HUES6 (cell line): ENCODE results near the gene HAPLN1.
"Not testable (repeated sequence)": the region's sequence is repeated elsewhere in the genome, so short reads cannot be mapped to it uniquely, and the experiment has no call there.

ENCODE experiments used
- H3K27ac ChIP-seq: 2 replicates; pipeline ENCODE4 v1.7.0; 2013; ENCODE audit warnings: low read depth, mild to moderate bottlenecking, low read length, inconsistent platforms
- H3K27me3 ChIP-seq: 2 replicates; pipeline ENCODE4 v1.6.1; 2013; ENCODE audit warnings: low read length; ENCODE audit not compliant: control insufficient read depth, insufficient read depth
- H3K36me3 ChIP-seq: 2 replicates; pipeline ENCODE4 v1.6.1; 2013; ENCODE audit warnings: low read length; ENCODE audit not compliant: control insufficient read depth, insufficient read depth
- H3K4me1 ChIP-seq: 2 replicates; pipeline ENCODE4 v1.6.1; 2013; ENCODE audit warnings: low read length; ENCODE audit not compliant: control insufficient read depth, insufficient read depth
- H3K4me3 ChIP-seq: 2 replicates; pipeline ENCODE4 v1.5.1; 2013; ENCODE audit warnings: low read depth, low read length
- H3K9ac ChIP-seq: one replicate; pipeline ENCODE4 v1.6.1; 2013; ENCODE audit warnings: mild to moderate bottlenecking, low read length
- H3K9me3 ChIP-seq: 2 replicates; pipeline ENCODE4 v1.6.1; 2013; ENCODE audit warnings: low read depth, low read length; ENCODE audit not compliant: control insufficient read depth, insufficient read depth

The HAPLN1 gene

GRCh38 chr5:83740741-83741140 is 20.1 kb upstream of the HAPLN1 start:
- Histone ChIP-seq H3K4me3 (no peak overlapping the region), H3K27me3 (no peaks in the 10 kb centered on the region), H3K4me1 (peaks cover under 1% of the 10 kb centered on the region; the same call in 1 of the 2 replicates), H3K9me3 (no peaks in the 10 kb centered on the region), H3K27ac (no peak overlapping the region), H3K36me3 (no peaks in the 10 kb centered on the region), H3K9ac (no peak overlapping the region)

DNA sequence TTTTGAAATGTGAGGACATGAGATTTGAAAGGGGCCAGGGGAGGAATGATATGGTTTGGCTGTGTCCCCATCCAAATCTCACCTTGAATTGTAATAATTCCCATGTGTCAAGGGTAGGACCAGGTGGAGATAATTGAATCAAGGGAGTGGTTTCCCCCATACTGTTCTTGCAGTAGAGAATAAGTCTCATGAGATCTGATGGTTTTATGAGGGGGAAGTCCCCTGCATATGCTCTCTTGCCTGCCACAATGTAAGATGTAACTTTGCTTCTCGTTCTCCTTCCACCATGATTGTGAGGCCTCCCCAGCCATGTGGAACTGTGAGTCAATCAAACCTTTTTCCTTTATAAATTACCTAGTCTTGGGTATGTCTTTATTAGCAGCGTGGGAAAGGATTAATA is 15.5 kb upstream of the HAPLN1 start:
- H3K27me3 ChIP-seq, H3K9ac ChIP-seq, H3K36me3 ChIP-seq, H3K27ac ChIP-seq, H3K4me1 ChIP-seq, H3K4me3 ChIP-seq: not testable (repeated sequence)
- H3K9me3 ChIP-seq: peaks cover 11% of the 10 kb centered on the region; the same call in 1 of the 2 replicates

GRCh38 chr5:83735058-83735457 is 14.4 kb upstream of the HAPLN1 start:
- H3K27ac ChIP-seq, H3K4me1 ChIP-seq, H3K36me3 ChIP-seq, H3K27me3 ChIP-seq, H3K4me3 ChIP-seq, H3K9ac ChIP-seq: not testable (repeated sequence)
- H3K9me3 ChIP-seq: peaks cover 11% of the 10 kb centered on the region; the same call in 1 of the 2 replicates

- Histone ChIP-seq H3K9me3 (peaks cover 11% of the 10 kb centered on the region; the same call in 1 of the 2 replicates), H3K36me3 (no peaks in the 10 kb centered on the region), H3K4me3 (no peak overlapping the region), H3K27me3 (no peaks in the 10 kb centered on the region), H3K27ac (no peak overlapping the region), H3K4me1 (peaks cover 9% of the 10 kb centered on the region), H3K9ac (no peak overlapping the region)
Observed at GRCh38 chr5:83731638-83732037, 11.0 kb upstream of the HAPLN1 start.

DNA sequence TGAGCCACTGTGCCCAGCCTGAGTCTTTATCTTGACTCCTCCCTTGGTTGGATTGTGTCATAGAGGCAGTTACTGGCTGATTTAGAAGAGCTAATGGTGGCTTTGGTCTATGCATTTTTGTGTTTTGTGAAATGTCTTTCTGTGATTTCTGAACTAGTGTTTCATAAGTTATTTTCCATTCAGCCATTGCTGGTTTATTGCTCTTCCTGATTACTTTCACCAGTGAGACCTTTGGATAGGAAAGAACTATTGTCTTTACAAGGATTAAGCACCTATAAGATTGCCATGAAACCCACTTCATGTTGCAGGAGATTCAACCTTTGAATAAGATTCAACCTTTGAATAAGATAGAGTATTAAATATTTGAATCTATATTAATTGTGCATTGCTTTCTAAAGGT is 8.7 kb upstream of the HAPLN1 start:
- peaks cover 13% of the 10 kb centered on the region for H3K4me1 ChIP-seq
- H3K9ac ChIP-seq: no peak overlapping the region
- H3K27ac ChIP-seq: no peak overlapping the region
- no peaks in the 10 kb centered on the region for H3K36me3 ChIP-seq
- H3K9me3 ChIP-seq: peaks cover 8% of the 10 kb centered on the region; the same call in 1 of the 2 replicates
- H3K27me3 ChIP-seq: no peaks in the 10 kb centered on the region
- no peak overlapping the region for H3K4me3 ChIP-seq

DNA sequence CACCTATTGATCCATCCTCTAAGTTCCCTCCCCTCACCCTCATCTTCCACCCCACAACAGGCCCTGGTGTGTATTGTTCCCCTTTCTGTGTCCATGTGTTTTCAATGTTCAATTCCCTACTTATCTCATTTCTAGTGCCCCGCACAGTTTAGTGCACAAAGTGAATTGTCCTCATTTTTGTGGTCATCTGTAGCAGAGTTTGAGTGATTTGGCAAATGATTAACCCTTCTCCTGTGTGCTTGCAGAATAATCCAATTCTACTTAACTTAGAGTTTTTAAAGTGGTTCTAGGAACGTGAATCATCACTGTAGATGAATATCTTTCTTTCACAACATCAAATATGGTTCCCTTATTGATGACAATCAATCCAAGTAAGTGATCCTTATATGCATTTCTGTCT is 6.3 kb upstream of the HAPLN1 start:
- no peaks in the 10 kb centered on the region for H3K9me3 ChIP-seq
- no peak overlapping the region for H3K27ac ChIP-seq
- H3K9ac ChIP-seq: no peak overlapping the region
- H3K4me3 ChIP-seq: no peak overlapping the region
- no peaks in the 10 kb centered on the region for H3K36me3 ChIP-seq
- no peaks in the 10 kb centered on the region for H3K27me3 ChIP-seq
- H3K4me1 ChIP-seq: peaks cover 31% of the 10 kb centered on the region

GRCh38 chr5:83724935-83725334 is 4.3 kb upstream of the HAPLN1 start:
- Histone ChIP-seq H3K36me3 (no peaks in the 10 kb centered on the region), H3K27me3 (no peaks in the 10 kb centered on the region), H3K9ac (no peak overlapping the region), H3K4me1 (peaks cover 29% of the 10 kb centered on the region), H3K4me3 (no peak overlapping the region), H3K9me3 (no peaks in the 10 kb centered on the region), H3K27ac (no peak overlapping the region)

- no peaks in the 10 kb centered on the region for H3K27me3 ChIP-seq
- no peak overlapping the region for H3K9ac ChIP-seq
- no peaks in the 10 kb centered on the region for H3K36me3 ChIP-seq
- no peak overlapping the region for H3K4me3 ChIP-seq
- H3K4me1 ChIP-seq: peaks cover 29% of the 10 kb centered on the region
- no peaks in the 10 kb centered on the region for H3K9me3 ChIP-seq
- no peak overlapping the region for H3K27ac ChIP-seq
Observed at GRCh38 chr5:83724001-83724400, 3.3 kb upstream of the HAPLN1 start.

GRCh38 chr5:83723031-83723430 is 2.4 kb upstream of the HAPLN1 start:
- Histone ChIP-seq H3K27ac (no peak overlapping the region), H3K36me3 (no peaks in the 10 kb centered on the region), H3K9me3 (no peaks in the 10 kb centered on the region), H3K4me1 (peaks cover 29% of the 10 kb centered on the region), H3K4me3 (peak overlapping the region; percentile 74), H3K27me3 (no peaks in the 10 kb centered on the region), H3K9ac (no peak overlapping the region)

DNA sequence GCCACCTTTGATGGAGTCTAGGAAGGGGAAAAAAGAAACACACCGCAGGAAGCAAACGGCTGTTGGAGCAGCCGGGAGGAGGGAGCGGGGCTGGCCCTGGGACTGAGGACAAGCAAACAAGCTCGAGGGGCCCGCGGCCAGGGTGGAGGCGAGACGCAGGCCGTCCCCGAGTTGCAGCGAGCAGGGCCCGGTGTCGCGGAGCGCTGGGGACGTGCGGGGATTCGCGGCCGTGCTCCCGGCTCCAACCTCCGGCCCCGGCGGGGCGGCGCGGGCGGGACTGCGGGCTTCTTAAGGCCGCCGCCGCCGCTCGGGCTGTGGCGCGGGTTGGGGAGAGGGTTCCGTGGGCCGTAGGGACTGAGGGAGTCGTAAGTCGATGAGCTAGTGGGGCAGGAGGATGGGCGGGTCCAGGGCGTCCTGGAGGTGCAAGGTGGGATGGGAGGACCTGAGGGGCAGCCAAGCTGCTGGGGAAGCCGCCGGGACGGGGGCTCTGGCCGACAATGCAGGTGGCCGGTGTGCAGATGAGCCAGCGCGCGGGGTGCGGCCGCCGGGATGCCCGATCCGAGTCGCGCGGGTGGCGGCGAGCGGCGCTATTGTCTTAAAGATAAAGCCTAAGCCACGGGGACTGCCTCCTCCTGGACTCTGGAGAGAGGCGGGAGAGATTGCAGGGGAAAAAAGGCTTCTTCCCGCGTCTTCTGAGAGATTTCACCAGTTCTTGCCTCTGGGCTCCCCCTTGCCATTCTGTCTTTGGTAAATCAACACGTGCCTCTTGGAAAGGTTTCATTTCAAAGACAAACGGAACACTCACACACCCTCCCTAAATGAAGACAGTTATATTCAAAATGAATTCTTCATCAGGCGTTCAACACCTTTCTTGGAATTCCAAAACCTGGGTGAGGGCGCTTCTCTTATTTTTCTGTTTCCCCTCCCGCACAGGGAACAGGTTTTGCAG is 1.6 kb upstream of the HAPLN1 start:
- peak overlapping the region; percentile 74 for H3K4me3 ChIP-seq
- H3K4me1 ChIP-seq: peaks cover 29% of the 10 kb centered on the region
- no peaks in the 10 kb centered on the region for H3K36me3 ChIP-seq
- H3K9ac ChIP-seq: peak overlapping the region; percentile 91
- no peaks in the 10 kb centered on the region for H3K9me3 ChIP-seq
- peak overlapping the region; percentile 77; the same call in 1 of the 2 replicates for H3K27ac ChIP-seq
- no peaks in the 10 kb centered on the region for H3K27me3 ChIP-seq

DNA sequence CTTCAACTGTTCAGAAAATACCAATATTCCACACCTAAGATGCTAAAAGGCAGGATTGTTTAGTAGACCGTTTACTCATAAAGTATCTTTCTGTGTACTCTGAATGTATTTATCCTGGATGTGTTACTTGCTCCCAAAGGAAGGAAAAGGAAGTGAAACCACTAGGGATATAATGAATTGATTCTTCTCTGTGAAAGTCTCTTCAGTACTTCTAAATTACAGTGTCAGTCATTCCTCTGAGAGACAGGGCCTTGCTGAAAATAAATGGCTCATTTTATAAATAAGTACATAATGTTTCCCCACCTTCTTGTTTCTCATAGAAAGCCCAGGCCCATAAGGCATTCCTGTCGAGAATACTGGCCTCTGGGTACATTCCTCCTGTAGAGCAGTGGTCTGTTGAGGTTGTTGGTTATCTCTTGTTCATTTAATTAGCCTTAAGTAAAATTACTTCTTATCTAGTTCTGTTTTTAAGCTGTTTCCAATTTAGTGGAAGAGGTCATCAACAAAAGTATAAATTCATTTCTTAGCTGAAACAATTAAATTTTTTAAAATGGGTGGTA is 1.6 kb downstream of the HAPLN1 start:
- H3K36me3 ChIP-seq: no peaks in the 10 kb centered on the region
- no peak overlapping the region for H3K27ac ChIP-seq
- no peaks in the 10 kb centered on the region for H3K9me3 ChIP-seq
- H3K4me3 ChIP-seq: peak overlapping the region; percentile 74; the same call in 1 of the 2 replicates
- H3K4me1 ChIP-seq: peaks cover 30% of the 10 kb centered on the region
- no peaks in the 10 kb centered on the region for H3K27me3 ChIP-seq
- H3K9ac ChIP-seq: peak overlapping the region; percentile 67
